ENCODE measurements around the gene CLEC20A.

Gene CLEC20A

GRCh38 chr1:178467837-178468236, 28.9 kb downstream of the CLEC20A start:
- no peak for DNase-seq

GRCh38 chr1:178465011-178465410, 31.8 kb downstream of the CLEC20A start:
- DNase-seq = no peak

- no peak for DNase-seq
Observed at GRCh38 chr1:178464566-178464965, 32.2 kb downstream of the CLEC20A start.

DNA sequence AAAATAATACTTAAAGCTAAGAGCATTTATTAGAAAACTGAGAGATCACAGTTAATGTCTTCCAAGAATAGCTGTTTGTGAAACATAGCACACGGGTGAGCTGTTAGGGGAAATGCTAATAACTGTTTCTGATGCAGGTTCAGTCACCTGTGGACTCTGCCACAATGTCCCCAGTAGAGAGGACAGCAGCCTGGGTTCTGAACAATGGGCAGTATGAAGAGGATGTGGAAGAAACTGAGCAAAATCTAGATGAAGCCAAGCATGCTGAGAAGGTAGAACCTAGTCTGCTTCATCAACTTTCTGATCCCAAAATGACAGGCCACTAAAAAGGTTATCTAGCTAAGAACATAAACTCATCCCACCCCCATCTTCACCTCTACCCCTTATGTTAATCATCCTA, 32.6 kb downstream of the CLEC20A start:
- DNase-seq = no peak

- no peak for DNase-seq
Observed at GRCh38 chr1:178461701-178462100, 35.1 kb downstream of the CLEC20A start.

GRCh38 chr1:178461104-178461503, 35.7 kb downstream of the CLEC20A start:
- no peak for DNase-seq

GRCh38 chr1:178458203-178458602, 38.6 kb downstream of the CLEC20A start:
- no peak for DNase-seq

GRCh38 chr1:178457651-178458050, 39.1 kb downstream of the CLEC20A start:
- DNase-seq = no peak

DNA sequence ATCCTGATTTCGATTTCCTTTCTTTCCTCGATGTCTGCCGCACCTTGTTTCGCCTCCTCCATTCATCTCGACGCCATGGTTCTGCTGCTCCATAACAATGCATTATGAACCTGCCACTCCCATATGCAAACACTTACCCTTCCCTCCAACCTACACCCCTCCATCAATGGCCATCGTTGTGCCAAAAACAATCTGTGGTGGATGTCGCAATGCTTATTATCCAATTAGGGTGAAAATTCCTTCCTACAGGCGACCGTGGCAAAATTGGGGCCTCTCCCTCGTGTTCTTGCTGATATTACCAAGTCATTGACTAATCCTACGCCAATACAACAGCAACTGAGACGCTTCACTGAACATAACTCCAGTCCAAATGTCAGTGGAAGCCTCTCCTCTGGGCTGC, 40.3 kb downstream of the CLEC20A start:
- no peak for DNase-seq

- no peak for DNase-seq
Observed at GRCh38 chr1:178452013-178452412, 44.8 kb downstream of the CLEC20A start.

DNA sequence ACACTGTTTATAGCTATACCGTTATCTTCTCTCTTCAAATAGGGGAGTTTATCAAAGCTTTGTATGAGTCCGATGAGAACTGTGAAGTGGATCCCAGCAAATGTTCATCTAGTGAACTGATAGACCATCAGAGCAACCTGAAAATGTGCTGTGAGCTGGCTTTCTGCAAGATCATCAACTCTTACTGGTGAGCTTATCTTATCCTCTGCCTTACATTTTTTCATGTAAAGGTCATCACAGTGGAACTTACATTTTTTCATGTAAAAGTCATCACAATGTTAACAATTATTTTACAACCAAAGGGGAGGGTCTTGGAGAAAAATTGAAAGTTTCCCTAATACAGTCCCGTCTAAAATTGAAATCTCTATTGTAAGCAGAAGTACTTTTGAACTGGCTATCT, 45.2 kb downstream of the CLEC20A start:
- DNase-seq = no peak

DNA sequence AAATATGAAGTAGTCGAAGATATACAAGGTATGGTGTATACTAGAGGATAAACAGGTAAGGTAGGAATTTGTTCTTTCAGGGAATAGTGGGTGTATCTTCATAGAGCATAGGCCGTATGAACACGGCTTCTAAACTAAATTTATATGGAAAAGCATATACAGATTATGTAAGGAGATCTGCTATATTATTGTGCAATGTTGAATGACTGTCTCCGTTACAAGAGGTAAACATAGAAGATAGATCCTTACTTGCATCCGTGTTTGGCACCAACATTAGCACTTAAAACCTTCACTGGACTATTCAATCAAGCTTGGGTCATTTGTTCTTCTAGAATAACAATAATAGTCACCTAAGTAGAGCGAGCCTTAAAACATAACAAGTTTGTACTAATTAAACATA, 45.9 kb downstream of the CLEC20A start:
- DNase-seq = no peak

GRCh38 chr1:178442925-178443324, 53.8 kb downstream of the CLEC20A start:
- DNase-seq = no peak

- DNase-seq = no peak
Observed at GRCh38 chr1:178438432-178438831, 58.3 kb downstream of the CLEC20A start.

DNA sequence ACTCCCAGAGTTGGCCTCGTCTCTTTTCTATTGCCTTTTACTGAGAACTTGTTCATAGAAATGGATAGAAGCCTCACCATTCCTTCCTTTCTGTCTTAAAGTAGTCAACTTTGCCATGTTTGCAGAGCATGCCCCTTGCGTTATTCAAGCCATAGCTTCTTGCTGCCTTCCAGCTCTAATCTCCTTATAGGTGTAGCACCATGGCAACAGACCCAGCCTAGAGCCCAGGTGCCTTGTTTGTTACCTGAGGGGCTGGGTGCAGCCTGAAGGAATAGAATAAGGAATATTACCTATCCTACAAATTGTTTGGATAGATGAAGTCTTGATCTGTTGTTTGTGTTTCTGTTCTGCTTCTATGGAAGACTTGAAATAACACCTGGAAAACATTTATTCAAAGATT, 59.9 kb downstream of the CLEC20A start:
- no peak for DNase-seq

DNA sequence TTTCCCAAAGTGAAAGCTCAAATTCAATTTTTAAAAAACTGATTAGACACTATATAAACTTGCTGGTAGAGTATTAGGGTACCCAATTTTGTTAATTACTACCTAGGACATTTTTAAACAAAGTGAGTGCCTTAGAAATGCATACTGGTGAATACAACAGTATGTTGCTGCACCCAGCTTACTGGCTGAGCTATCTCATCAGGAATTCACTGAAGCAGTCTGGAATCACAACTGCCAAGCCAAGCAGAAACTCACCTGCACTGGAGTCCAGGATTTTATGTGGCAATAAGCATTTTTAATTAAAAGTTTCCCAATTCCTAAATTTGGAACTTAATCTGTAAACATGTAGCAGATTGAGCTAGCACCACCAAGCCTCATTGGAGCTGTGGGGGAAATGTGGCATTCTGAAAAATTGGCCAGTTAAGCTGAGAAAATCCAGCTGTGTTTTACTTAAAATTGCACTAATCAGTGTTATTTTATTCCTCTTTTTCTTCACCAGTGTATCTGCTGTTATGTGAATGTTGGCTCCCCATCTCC, 61.8 kb downstream of the CLEC20A start:
- no peak for DNase-seq

- no peak for DNase-seq
Observed at GRCh38 chr1:178434360-178434759, 62.4 kb downstream of the CLEC20A start.
